Lower leg skin (tissue), 4 donors: ENCODE data around the gene METTL25B. TPM values are rescaled to one million over a fixed set of nuclear protein-coding genes. Genes with fewer than 3 reads are reported as not detected.
A peak's percentile ranks its signal among the peaks of the same experiment; 100 is the strongest.

Source experiments
- DNase-seq, 2 donors: peaks; one replicate each; pipeline ENCODE4 v3.0.0-alpha.2; 2019; ENCODE audit warnings: low spot score in 2 of 2
- H3K4me3 ChIP-seq: fragments of 200-600 bp; sonication (generic); 2 replicates; pipeline ENCODE4 v1.5.1; 2017; ENCODE audit warnings: mild to moderate bottlenecking, low read depth; ENCODE audit not compliant: poor library complexity, severe bottlenecking
- CTCF ChIP-seq, 3 donors: fragments of 450-650 bp; IDR thresholded peaks; one replicate each; pipeline ENCODE4 v1.5.1; 2016; ENCODE audit warnings: antibody characterized with exemption in 3 of 3, mild to moderate bottlenecking in 3 of 3, moderate library complexity in 2 of 3
- POLR2A ChIP-seq, 2 donors: fragments of 450-650 bp; IDR thresholded peaks; one replicate each; pipeline ENCODE4 v1.6.1; 2016 to 2017; ENCODE audit warnings: antibody characterized with exemption in 2 of 2, mild to moderate bottlenecking in 1 of 2, moderate library complexity in 1 of 2
- WGBS, 2 donors: methylation state at CpG; one replicate each; pipeline ENCODE4 v1.1.5; 2018; 5-methylcytosine and 5-hydroxymethylcytosine counted together
- intact Hi-C: fragments of 100-400 bp; cut with DNase I; formaldehyde crosslinking; loops from one replicate; pipeline ENCODE4 v1.15.0; 2023; ENCODE audit warnings: low total_unique reads
- total RNA-seq, 4 donors: library from RNA; depleted of rRNA; stranded (reverse); fragments of >200 nt; gene quantifications; one replicate each; pipeline ENCODE4 v1.1.0, GENCODE V29; 2016

The METTL25B gene
- total RNA-seq, 4 donors from 2014 or later, result 20.3 to 39.0 (median 28.2) TPM

- H3K4me3 ChIP-seq, result peak overlapping the region; percentile 93
- intact Hi-C loops, result no loop called here
- TF ChIP-seq POLR2A (IDR thresholded peaks at IDR 0.05), result no peak
- TF ChIP-seq CTCF (IDR thresholded peaks at IDR 0.05), result no peak
- 4 to 11% methylated on average over 8 of the region's 8 CpGs for WGBS, 2 donors
- no peak for DNase-seq
Observed at GRCh38 chr1:156749419-156750118, 21.3 kb downstream of the METTL25B start.

GRCh38 chr1:156750191-156750672 is 22.0 kb downstream of the METTL25B start:
- WGBS, 2 donors, result 1 to 3% methylated on average over 5 of the region's 5 CpGs
- DNase-seq, result no peak
- H3K4me3 ChIP-seq, result peak overlapping the region; percentile 93
- TF ChIP-seq CTCF (IDR thresholded peaks at IDR 0.05) (no peak), POLR2A (IDR thresholded peaks at IDR 0.05) (no peak)
- intact Hi-C loops, result no loop called here

- 0 to 1% methylated on average over 41 to 44 of the region's 64 CpGs for WGBS, 2 donors
- DNase-seq, result peak in 1 of 2 donors; percentile 93
- peak overlapping the region; percentile 93 for H3K4me3 ChIP-seq
- TF ChIP-seq POLR2A (IDR thresholded peaks at IDR 0.05) (no peak), CTCF (IDR thresholded peaks at IDR 0.05) (no peak)
- intact Hi-C loops, result no loop called here
Observed at GRCh38 chr1:156750711-156751450, 22.6 kb downstream of the METTL25B start.

GRCh38 chr1:156751451-156751756 is 23.1 kb downstream of the METTL25B start, which contains the start of gene HDGF:
HDGF (minus strand) TSS chr1:156751675; CDS start chr1:156751429, 246 bp downstream.
- intact Hi-C loops, result no loop called here
- no peak for TF ChIP-seq POLR2A (IDR thresholded peaks at IDR 0.05)
- no peak for DNase-seq
- WGBS, 2 donors, result 0 to 1% methylated on average over 11 to 38 of the region's 48 CpGs
- H3K4me3 ChIP-seq, result peak within 1 kb of the TSS; percentile 93

GRCh38 chr1:156751757-156752481 is 23.6 kb downstream of the METTL25B start:
- TF ChIP-seq CTCF (IDR thresholded peaks at IDR 0.05), result no peak
- TF ChIP-seq POLR2A (IDR thresholded peaks at IDR 0.05), result no peak
- peak overlapping the region; percentile 93 for H3K4me3 ChIP-seq
- 0% methylated on average over 46 to 53 of the region's 68 CpGs for WGBS, 2 donors
- peak; percentile 97 to 100 for DNase-seq
- intact Hi-C loops, result no loop called here
